Activated naive CD8-positive, alpha-beta T cell treated with anti-CD3 and anti-CD28 coated beads for 36 hours (primary cell): Measurements from ENCODE around the gene MRPL17. TPM values are rescaled to one million over a fixed set of nuclear protein-coding genes. Genes with fewer than 3 reads are reported as not detected.
A peak's percentile ranks its signal among the peaks of the same experiment; 100 is the strongest.

Experiments
- DNase-seq: peaks from one replicate; pipeline ENCODE4 v3.0.0; 2021
- H3K27ac Mint-ChIP-seq: one replicate; pipeline ENCODE4 v1.8.0; 2022; ENCODE audit warnings: mild to moderate bottlenecking, moderate library complexity, mixed read lengths
- H3K27me3 Mint-ChIP-seq: one replicate; pipeline ENCODE4 v1.8.0; 2022; ENCODE audit warnings: mild to moderate bottlenecking, mixed read lengths
- H3K36me3 Mint-ChIP-seq: one replicate; pipeline ENCODE4 v1.8.0; 2021; ENCODE audit warnings: mild to moderate bottlenecking, mixed read lengths
- H3K4me1 Mint-ChIP-seq: one replicate; pipeline ENCODE4 v1.8.0; 2021; ENCODE audit warnings: mixed read lengths
- H3K4me3 Mint-ChIP-seq: one replicate; pipeline ENCODE4 v1.8.0; 2022; ENCODE audit warnings: mild to moderate bottlenecking, moderate library complexity, mixed read lengths
- H3K9me3 Mint-ChIP-seq: one replicate; pipeline ENCODE4 v1.8.0; 2022; ENCODE audit warnings: mixed read lengths
- total RNA-seq, 2 experiments: library from RNA; stranded (reverse); gene quantifications; one replicate each; pipeline ENCODE4 v1.2.3, GENCODE V29; 2021

The MRPL17 gene
- total RNA-seq, 2 experiments from 2014 or later: 141 to 143 TPM

DNA sequence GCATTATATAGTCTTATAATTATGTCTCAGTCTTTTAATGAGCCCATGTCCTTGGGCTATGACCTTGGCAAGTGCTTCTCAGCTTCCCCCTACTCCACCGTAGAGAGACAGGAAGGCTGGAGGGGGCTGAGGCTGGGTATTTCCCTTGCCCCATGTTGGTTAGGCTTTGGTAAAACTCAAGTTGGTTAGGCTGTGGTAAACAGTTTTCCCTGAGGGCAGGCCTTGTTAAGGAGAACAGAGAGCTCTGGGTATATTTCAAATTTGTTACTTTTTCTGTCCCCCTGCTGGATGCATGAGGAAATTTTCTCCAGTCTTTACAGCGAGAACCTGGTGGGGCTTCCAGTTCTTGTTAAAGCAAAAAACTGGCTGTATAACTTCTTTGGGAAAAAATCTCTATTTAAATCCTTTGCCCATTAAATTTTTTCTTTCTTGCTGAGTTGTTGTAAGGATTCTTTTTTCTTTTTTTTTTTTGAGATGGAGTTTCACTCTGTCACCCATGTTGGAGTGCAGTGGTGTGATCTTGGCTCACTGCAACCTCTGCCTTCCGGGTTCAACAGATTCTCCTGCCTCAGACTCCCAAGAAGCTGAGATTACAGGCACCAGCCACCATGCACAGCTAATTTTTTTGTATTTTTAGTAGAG is 15.3 kb downstream of the MRPL17 start:
- no peak overlapping the region for H3K4me3 Mint-ChIP-seq
- DNase-seq: no peak
- peak overlapping the region; percentile 61 for H3K27ac Mint-ChIP-seq
- peaks cover 37% of the 10 kb centered on the region for H3K4me1 Mint-ChIP-seq
- H3K27me3 Mint-ChIP-seq: no peaks in the 10 kb centered on the region
- peaks cover 6% of the 10 kb centered on the region for H3K9me3 Mint-ChIP-seq
- peaks cover 10% of the 10 kb centered on the region for H3K36me3 Mint-ChIP-seq

DNA sequence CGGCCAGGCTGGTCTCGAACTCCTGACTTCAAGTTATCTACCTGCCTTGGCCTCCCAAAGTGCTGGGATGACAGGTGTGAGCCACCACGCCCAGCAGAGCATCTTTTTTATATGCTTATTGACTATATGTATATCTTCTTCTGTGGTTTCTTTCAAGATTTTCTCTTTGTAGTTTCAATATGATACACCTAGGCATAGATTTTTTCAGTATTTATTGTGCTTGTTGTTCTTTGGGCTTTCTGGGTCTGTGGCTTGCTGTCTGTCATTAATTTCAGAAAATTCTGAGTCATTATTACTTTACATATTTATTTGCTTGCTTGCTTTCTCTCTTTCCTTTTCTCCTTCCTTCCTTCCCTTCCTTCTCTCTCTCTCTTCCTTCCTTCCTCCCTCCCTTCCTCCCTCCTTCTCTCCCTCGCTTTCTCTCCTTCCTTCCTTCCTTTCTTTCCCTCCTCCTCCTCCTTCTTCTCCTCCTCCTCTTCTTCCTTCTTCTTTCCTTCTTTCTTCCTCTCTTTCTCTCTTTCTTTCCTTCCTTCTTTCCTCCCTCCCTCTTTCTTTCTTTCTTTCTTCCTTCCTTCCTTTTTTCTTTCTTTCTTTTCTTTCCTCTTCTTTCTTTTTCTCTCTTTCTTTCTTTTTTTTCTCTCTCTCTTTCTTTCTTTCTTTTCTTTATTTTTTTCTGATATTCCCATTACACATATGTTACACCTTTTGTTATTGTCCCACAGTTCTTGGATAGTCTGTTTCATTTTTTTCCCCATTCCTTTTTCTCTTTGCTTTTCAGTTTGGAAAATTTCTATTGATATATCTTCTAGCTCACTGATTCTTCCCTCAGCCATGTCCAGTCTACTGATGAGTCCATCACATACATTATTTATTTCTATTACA is 16.6 kb downstream of the MRPL17 start:
- Mint-ChIP-seq H3K36me3 (peaks cover 6% of the 10 kb centered on the region), H3K4me1 (peaks cover 26% of the 10 kb centered on the region), H3K4me3 (no peak overlapping the region), H3K27ac (no peak overlapping the region), H3K27me3 (no peaks in the 10 kb centered on the region), H3K9me3 (peaks cover 3% of the 10 kb centered on the region)
- no peak for DNase-seq

DNA sequence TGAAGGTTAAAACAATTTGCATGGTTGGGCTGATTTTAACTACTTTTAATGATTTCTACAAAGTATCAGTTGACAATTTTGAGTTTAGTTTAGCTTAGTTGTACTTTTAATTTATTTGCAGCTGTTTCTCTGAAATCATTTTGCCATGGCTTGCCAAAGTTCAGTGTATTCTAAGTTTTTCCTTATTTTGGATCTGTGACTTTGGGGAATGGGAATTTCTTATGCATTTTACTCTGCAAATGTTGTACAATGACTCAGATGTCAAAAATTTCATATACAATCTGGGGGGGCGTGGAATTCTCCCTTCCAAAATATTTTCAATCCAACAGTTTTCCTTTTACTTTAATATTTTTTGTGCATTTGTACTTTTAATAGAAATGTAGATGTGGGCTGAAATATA is 18.6 kb downstream of the MRPL17 start:
- H3K4me3 Mint-ChIP-seq: no peak overlapping the region
- DNase-seq: no peak
- no peaks in the 10 kb centered on the region for H3K27me3 Mint-ChIP-seq
- H3K27ac Mint-ChIP-seq: no peak overlapping the region
- H3K4me1 Mint-ChIP-seq: peaks cover 15% of the 10 kb centered on the region
- H3K36me3 Mint-ChIP-seq: peaks cover 3% of the 10 kb centered on the region
- no peaks in the 10 kb centered on the region for H3K9me3 Mint-ChIP-seq

DNA sequence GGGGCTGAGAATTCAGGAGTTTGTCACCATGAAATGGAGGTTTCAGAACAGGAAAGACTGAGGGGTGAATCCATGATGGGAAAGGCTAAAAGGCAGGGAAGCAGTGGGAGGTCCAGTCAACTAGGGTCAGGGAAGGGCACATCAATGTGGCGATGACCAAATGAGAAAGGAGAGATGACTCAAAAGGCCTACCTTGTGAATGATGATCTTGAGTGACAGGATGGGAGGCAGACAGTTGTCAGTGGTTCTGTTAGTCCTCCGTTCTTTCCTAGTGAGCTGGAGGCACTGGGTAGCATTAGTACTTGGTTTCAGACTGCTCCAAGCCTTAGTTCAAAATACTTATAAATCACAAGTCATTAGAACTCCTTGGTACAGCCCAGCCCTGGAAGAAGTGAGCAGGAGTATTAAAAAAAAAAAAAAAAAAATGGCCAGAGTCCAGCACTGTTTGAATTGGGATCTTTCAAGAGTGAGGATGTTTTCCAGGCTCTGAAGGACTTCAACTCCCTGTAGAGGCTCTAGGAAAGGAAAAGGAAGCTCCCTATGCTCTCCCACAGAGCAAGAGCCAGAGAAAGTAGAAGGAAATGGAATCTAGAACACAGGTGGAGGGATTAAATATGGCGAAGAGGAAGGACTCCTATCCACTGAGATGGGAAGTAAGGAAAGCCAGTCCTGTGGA is 19.2 kb downstream of the MRPL17 start:
- Mint-ChIP-seq H3K27me3 (no peaks in the 10 kb centered on the region), H3K4me3 (no peak overlapping the region), H3K36me3 (peaks cover 3% of the 10 kb centered on the region), H3K4me1 (peaks cover 15% of the 10 kb centered on the region), H3K27ac (no peak overlapping the region), H3K9me3 (no peaks in the 10 kb centered on the region)
- DNase-seq: no peak

DNA sequence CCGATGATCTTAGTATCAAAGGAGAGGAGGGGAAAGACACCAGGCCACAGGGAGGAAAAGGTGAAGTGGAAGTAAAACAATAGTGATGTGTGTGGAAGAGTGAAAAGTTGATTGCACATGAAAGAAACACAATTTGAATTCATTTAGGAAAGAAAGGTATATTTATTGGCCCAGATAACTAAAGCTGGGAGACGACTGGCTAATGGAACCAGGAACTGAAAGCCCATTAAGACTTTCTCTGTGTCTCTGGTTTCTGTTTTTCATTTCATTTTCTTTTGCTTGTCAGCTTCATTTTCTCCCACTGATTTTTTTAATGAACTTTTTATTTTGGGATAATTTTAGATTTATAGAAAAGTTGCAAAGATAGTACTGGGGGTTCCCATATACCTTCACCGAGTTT is 22.4 kb downstream of the MRPL17 start:
- no peaks in the 10 kb centered on the region for H3K36me3 Mint-ChIP-seq
- no peaks in the 10 kb centered on the region for H3K9me3 Mint-ChIP-seq
- no peak for DNase-seq
- H3K4me3 Mint-ChIP-seq: no peak overlapping the region
- peaks cover 5% of the 10 kb centered on the region for H3K27me3 Mint-ChIP-seq
- H3K4me1 Mint-ChIP-seq: peaks cover 3% of the 10 kb centered on the region
- no peak overlapping the region for H3K27ac Mint-ChIP-seq

DNA sequence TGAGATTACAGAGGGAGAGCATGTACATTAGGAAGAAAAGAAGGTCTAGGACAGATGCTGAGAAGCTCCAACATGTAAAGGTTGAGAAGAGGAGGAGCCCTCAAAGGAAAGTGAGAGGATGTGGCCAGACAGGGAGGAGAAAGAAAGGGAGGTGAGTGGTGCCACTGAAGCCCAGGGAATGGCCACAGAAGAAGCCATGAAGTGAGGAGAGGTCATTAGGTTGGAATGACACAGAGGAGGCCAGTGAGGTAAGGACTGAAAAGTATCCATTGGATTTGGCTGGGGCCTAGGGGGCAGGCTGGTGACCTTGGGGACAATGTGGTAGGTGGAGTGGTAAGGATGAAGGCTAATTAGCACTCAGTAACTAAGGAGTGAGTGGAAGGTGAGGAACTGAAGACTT is 24.5 kb downstream of the MRPL17 start:
- Mint-ChIP-seq H3K4me3 (no peak overlapping the region), H3K36me3 (no peaks in the 10 kb centered on the region)

DNA sequence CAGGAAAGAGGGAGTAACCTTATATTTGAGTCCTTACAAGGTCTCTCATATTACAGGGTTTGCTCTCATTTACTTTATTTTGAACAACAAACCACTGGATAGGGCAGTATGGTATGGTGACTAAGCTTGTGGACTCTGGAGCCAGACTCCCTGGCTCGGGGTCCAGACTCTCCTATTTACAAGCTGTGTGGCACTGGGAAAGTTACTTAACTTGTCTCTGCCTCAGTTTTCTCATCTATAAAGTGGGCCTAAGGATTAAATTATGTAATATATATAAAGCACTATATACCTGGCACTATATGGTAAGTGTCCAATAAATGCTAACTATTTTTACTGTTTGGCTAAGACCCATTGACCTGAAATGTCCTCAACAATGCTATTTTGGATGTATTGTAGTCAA is 25.8 kb downstream of the MRPL17 start:
- Mint-ChIP-seq H3K36me3 (no peaks in the 10 kb centered on the region), H3K4me1 (peaks cover 3% of the 10 kb centered on the region), H3K9me3 (no peaks in the 10 kb centered on the region), H3K27me3 (peaks cover 5% of the 10 kb centered on the region), H3K27ac (no peak overlapping the region), H3K4me3 (no peak overlapping the region)
- no peak for DNase-seq

More for the DNA sequence above, 24.5 kb downstream of the MRPL17 start:
- no peak for DNase-seq
- peaks cover 5% of the 10 kb centered on the region for H3K27me3 Mint-ChIP-seq
- no peak overlapping the region for H3K27ac Mint-ChIP-seq
- H3K4me1 Mint-ChIP-seq: peaks cover 3% of the 10 kb centered on the region
- H3K9me3 Mint-ChIP-seq: no peaks in the 10 kb centered on the region

DNA sequence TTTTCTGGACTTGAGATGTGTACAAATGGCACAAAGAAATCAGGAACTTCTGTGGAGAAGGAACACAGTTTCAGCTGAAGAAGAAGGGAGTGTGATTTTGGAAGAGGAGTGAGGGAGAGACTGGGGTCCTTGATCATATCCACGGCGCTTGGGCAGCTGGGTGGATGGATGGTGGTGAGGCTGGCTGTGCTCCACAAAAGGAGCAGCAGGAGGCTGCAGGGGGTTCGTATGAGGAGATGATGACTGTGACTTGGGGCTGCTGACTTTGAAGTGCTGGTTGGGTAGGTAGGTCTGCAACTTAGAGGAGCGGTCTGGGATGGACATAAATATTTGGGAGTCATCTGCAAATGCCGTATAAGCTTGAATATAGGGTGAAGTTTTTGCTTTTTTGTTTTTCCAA is 26.2 kb downstream of the MRPL17 start:
- Mint-ChIP-seq H3K27ac (no peak overlapping the region), H3K4me1 (peaks cover 3% of the 10 kb centered on the region), H3K9me3 (no peaks in the 10 kb centered on the region), H3K27me3 (peaks cover 5% of the 10 kb centered on the region), H3K36me3 (no peaks in the 10 kb centered on the region), H3K4me3 (peak overlapping the region; percentile 1)
- no peak for DNase-seq

DNA sequence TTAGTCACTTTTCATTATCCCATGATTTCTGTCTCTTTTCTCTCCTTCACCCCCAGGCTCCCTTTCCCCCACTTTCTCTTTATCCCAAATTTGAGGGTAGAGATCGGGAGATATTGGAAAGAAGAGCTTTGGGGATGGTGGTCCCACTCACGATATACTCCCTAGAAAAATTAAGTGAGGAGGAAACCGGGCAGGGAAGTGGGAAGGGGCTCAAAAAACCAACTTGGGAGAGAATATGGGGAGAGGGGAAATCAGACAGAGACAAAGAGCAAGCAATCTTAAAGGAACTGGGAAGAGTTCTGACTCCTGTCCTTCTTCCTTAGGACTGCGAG is 26.6 kb downstream of the MRPL17 start:
- no peak for DNase-seq
- Mint-ChIP-seq H3K27me3 (peaks cover 5% of the 10 kb centered on the region), H3K4me1 (peaks cover 3% of the 10 kb centered on the region), H3K4me3 (peak overlapping the region; percentile 75), H3K36me3 (no peaks in the 10 kb centered on the region), H3K27ac (peak overlapping the region; percentile 4), H3K9me3 (no peaks in the 10 kb centered on the region)

DNA sequence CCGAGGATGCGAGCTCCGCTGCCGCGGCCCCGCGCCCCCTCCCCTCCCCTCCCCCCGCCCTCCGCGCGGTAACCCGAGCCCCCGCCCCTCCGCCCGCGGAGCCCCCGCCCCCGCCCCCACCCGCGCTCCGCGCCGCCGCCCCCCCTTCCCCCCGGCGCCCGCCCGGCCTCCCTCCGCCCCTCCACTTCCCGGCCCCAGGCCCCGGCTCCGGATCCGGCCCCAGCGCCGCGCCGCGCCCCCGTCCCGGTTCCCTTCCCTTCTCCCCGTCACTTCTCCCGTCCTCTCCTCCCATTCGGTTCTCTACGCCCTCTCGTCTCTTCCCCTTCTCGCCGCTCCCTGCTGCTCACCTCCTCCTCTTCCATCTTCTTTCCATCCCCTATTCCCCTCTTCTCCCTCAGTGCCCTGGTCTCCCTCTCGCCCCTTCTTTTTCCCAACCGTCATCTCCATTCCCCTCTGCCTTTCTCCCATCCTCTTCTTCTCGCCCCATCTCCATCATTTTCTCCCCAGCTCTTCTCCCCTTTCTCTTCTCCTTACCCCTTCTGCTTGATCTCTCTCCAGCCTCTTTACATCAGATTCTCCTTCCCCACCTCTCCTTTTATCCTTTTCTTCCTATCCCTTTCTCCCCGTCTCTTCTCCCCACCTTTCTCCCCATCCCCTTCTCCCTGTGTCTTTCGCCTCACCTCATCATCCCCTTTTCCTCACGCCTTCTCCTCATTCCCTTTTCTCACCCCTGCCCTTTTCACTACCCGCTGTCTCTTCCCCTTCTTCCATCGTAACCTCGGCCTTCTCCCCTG is 27.2 kb downstream of the MRPL17 start, which contains the start of gene DCHS1:
Gene DCHS1, minus strand, starts transcription at position 20 of the 794 bp plus-strand sequence. CDS start 14,196 bp downstream, outside the sequence.
- no peaks in the 10 kb centered on the region for H3K9me3 Mint-ChIP-seq
- peak within 1 kb of the TSS; percentile 4 for H3K27ac Mint-ChIP-seq
- DNase-seq: no peak
- H3K4me3 Mint-ChIP-seq: peak within 1 kb of the TSS; percentile 75
- H3K4me1 Mint-ChIP-seq: peaks cover 3% of the 10 kb centered on the region
- H3K36me3 Mint-ChIP-seq: no peaks in the 10 kb centered on the region
- peaks cover 5% of the 10 kb centered on the region for H3K27me3 Mint-ChIP-seq

DNA sequence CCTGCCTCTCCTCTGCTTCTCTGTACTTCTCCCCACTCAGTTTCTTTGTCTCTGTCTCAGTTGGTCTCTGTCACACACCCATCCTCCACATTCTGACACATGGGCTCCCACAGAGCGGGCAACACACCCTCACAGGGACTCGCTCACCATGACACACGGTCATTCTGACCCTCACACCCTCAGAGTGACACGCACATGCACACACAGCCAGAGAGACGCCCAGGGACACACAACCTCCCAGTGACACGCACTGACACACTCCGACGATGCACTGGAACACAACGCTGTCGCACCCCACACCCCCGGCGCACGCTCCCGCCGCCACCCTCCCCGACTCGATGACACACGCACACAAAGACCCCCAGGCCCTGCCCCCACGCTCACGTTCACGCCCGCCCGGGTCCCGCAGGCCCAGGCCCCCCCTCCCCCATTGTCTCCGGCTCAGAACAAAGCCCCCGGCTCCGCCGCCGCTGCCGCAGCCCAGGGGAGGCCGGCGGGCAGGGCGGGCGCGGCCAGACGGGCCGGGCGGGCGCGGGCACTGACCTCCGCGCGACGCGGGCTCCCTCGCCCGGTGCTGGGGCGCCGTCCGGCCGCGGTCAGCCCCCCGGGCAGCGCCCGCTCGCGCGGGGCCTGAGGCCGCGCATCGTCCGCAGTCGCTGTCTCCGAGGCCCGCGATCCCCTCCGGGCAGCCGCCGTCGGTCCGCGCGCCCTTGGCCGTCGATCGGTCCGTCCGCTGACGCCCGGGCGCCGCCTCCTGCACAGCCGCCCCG is 27.9 kb downstream of the MRPL17 start:
- Mint-ChIP-seq H3K4me1 (peaks cover 3% of the 10 kb centered on the region), H3K9me3 (no peaks in the 10 kb centered on the region)

DNA sequence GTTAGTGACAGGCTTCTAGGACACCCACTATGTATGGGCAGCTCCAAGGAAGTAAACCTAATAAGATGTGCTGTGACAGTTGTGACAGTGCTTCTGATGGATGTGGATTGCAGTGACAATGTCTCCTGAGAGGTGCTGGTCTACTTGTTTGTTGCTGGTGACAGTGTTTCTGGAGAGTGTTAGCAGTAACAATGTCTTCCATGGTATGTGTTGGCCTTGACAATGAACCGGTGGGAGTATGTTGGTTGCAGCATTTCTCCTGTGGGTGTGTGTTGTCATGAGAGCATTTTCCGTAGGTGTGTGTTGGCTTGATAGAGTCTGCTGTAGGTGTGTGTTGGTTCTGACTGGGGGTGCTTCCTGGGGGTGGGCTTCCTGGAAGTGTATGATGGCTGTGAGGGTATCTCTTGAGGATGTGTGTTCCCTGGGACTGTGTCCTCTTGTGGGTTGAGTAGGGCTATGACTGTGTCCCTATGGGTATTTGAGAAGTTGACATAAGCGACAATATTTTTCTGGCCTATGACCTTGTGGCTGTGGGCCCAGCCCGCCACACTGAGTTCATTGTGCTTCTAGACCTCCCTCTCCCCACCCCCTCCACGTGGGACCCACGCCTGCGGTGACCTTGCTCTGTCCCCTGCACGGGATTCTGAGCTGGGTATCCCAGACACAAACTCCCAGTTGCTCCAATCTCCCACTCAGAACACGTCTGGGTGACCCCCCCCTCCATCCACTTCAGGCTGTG is 28.7 kb downstream of the MRPL17 start:
- Mint-ChIP-seq H3K4me1 (peaks cover 3% of the 10 kb centered on the region), H3K27me3 (peaks cover 5% of the 10 kb centered on the region)
- no peak for DNase-seq

More for the DNA sequence above, 27.9 kb downstream of the MRPL17 start:
- no peak overlapping the region for H3K27ac Mint-ChIP-seq
- DNase-seq: peak; percentile 38
- no peak overlapping the region for H3K4me3 Mint-ChIP-seq
- H3K27me3 Mint-ChIP-seq: peaks cover 5% of the 10 kb centered on the region
- no peaks in the 10 kb centered on the region for H3K36me3 Mint-ChIP-seq

DNA sequence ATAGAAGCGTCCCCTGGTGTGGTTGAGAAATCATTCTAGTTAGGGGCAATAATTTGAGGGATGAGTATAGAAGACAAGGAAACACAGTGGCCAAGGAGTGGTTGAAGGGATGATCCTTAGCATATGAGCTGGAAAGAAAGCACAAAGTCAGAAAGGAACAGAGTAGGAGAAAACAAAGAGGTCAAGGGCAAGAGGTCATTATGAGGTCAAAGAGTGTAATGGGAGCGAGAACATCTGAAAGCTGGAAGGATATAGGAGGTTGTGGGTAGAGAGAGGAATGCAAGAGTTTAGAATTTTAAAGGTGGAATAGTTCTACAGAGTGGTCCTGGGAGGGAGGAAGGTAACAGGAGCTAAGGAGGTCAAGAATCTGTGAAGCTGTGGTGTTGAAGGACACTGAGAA is 29.5 kb downstream of the MRPL17 start:
- Mint-ChIP-seq H3K9me3 (no peaks in the 10 kb centered on the region), H3K27ac (no peak overlapping the region), H3K4me3 (no peak overlapping the region), H3K4me1 (peaks cover 3% of the 10 kb centered on the region), H3K27me3 (peaks cover 5% of the 10 kb centered on the region), H3K36me3 (no peaks in the 10 kb centered on the region)
- DNase-seq: no peak

More for the DNA sequence above, 28.7 kb downstream of the MRPL17 start:
- Mint-ChIP-seq H3K27ac (no peak overlapping the region), H3K9me3 (no peaks in the 10 kb centered on the region), H3K36me3 (no peaks in the 10 kb centered on the region), H3K4me3 (no peak overlapping the region)
